ENCODE results near the gene ECT2L.

DNA sequence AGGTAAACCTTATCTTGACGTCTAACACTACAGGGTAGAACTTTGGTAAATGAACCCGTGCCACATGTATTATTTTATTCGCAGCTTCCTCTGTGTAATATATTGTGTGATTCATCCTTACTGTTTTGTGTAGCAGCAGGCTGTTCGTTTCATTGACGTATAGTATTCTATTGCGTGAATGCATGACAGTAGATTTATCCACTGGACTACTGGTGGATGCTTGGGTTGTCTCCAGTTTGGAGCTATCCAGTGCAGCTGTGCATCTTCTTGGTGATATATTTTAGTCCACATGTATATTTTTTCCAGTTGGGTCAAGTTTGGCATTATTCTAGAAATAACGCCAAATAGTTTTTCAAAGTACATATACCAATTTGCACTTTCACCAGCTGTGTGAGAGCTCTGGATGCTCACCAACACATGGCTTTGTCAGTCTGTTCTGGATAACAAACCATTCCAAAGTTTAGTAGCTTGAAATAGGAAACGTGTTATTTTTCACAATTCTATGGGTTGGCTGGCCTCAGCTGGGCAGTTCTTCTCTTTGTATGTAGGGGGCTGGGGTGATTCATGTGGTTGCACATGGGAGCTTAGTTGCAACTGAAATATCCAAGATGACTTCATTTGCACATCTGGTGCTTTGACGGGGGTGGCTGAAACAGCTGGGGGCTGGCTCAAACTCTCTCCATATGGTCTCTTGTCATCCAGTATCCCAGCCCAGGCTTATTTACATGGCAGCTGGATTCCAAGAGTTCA lies 9.3 kb downstream of the ECT2L start:
- TF ChIP-seq, protein P1, sequence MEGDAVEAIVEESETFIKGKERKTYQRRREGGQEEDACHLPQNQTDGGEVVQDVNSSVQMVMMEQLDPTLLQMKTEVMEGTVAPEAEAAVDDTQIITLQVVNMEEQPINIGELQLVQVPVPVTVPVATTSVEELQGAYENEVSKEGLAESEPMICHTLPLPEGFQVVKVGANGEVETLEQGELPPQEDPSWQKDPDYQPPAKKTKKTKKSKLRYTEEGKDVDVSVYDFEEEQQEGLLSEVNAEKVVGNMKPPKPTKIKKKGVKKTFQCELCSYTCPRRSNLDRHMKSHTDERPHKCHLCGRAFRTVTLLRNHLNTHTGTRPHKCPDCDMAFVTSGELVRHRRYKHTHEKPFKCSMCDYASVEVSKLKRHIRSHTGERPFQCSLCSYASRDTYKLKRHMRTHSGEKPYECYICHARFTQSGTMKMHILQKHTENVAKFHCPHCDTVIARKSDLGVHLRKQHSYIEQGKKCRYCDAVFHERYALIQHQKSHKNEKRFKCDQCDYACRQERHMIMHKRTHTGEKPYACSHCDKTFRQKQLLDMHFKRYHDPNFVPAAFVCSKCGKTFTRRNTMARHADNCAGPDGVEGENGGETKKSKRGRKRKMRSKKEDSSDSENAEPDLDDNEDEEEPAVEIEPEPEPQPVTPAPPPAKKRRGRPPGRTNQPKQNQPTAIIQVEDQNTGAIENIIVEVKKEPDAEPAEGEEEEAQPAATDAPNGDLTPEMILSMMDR (IDR thresholded peaks at IDR 0.05), result no peak
- no peak for TF ChIP-seq POLR2AphosphoS5 (IDR thresholded peaks at IDR 0.05)
